ENCODE data around the gene HNRNPA2B1. TPM values are rescaled to one million over a fixed set of nuclear protein-coding genes. Genes with fewer than 3 reads are reported as not detected.
"Not testable (repeated sequence)": the region's sequence is repeated elsewhere in the genome, so short reads cannot be mapped to it uniquely, and the experiment has no call there.

The HNRNPA2B1 gene
- total RNA-seq, 1 donor from 2014 or later: 135 TPM

GRCh38 chr7:26168458-26169023 lies 32.0 kb downstream of the HNRNPA2B1 start:
- DNase-seq (ENCODE audit: low spot score in 2 of 2) (no peak), FAIRE-seq (no peak)

GRCh38 chr7:26167303-26167934 lies 33.1 kb downstream of the HNRNPA2B1 start:
- no peak for DNase-seq (ENCODE audit: low spot score in 2 of 2)
- FAIRE-seq: no peak

GRCh38 chr7:26166684-26167266 lies 33.8 kb downstream of the HNRNPA2B1 start:
- DNase-seq (ENCODE audit: low spot score in 2 of 2) (no peak), FAIRE-seq (no peak)

- DNase-seq (ENCODE audit: low spot score in 2 of 2) (no peak), FAIRE-seq (no peak)
These were observed 34.4 kb downstream of the HNRNPA2B1 start for GRCh38 chr7:26165950-26166683.

- not testable (repeated sequence) for FAIRE-seq; DNase-seq (ENCODE audit: low spot score in 2 of 2)
These were observed 36.7 kb downstream of the HNRNPA2B1 start for GRCh38 chr7:26163804-26164203.

GRCh38 chr7:26162431-26162830 lies 38.1 kb downstream of the HNRNPA2B1 start:
- no peak for FAIRE-seq

GRCh38 chr7:26160896-26161295 lies 39.6 kb downstream of the HNRNPA2B1 start:
- DNase-seq (ENCODE audit: low spot score in 2 of 2) (no peak), FAIRE-seq (no peak)

More at GRCh38 chr7:26162431-26162830, 38.1 kb downstream of the HNRNPA2B1 start:
- DNase-seq (ENCODE audit: low spot score in 2 of 2): no peak

- FAIRE-seq (no peak), DNase-seq (ENCODE audit: low spot score in 2 of 2) (no peak)
These were observed 41.3 kb downstream of the HNRNPA2B1 start for GRCh38 chr7:26159243-26159642.

GRCh38 chr7:26157520-26158105 lies 42.9 kb downstream of the HNRNPA2B1 start:
- FAIRE-seq: no peak

GRCh38 chr7:26156451-26157420 lies 43.8 kb downstream of the HNRNPA2B1 start:
- DNase-seq (ENCODE audit: low spot score in 2 of 2) (no peak), FAIRE-seq (no peak)

More at GRCh38 chr7:26157520-26158105, 42.9 kb downstream of the HNRNPA2B1 start:
- DNase-seq (ENCODE audit: low spot score in 2 of 2): no peak

GRCh38 chr7:26155531-26156375 lies 44.8 kb downstream of the HNRNPA2B1 start:
- DNase-seq (ENCODE audit: low spot score in 2 of 2) (no peak), FAIRE-seq (no peak)

- no peak for DNase-seq (ENCODE audit: low spot score in 2 of 2)
These were observed 46.4 kb downstream of the HNRNPA2B1 start for GRCh38 chr7:26153823-26154783.

GRCh38 chr7:26153241-26153822 lies 47.2 kb downstream of the HNRNPA2B1 start:
- no peak for DNase-seq (ENCODE audit: low spot score in 2 of 2)
- no peak for FAIRE-seq

More at GRCh38 chr7:26153823-26154783, 46.4 kb downstream of the HNRNPA2B1 start:
- FAIRE-seq: no peak

- FAIRE-seq; DNase-seq (ENCODE audit: low spot score in 2 of 2): not testable (repeated sequence)
These were observed 47.7 kb downstream of the HNRNPA2B1 start for GRCh38 chr7:26152782-26153240.

GRCh38 chr7:26151953-26152781 lies 48.4 kb downstream of the HNRNPA2B1 start, which contains the start of gene NFE2L3:
Gene NFE2L3 (plus strand): TSS chr7:26152198. CDS start chr7:26152499, 301 bp downstream.
- FAIRE-seq (no peak), DNase-seq (ENCODE audit: low spot score in 2 of 2) (peak; percentile 77 to 91)

GRCh38 chr7:26151650-26151952 lies 48.9 kb downstream of the HNRNPA2B1 start:
- FAIRE-seq: no peak
- DNase-seq (ENCODE audit: low spot score in 2 of 2): no peak
